ENCODE measurements around the gene SERPINB1. TPM values are rescaled to one million over a fixed set of nuclear protein-coding genes. Genes with fewer than 3 reads are reported as not detected.
A peak's percentile ranks its signal among the peaks of the same experiment; 100 is the strongest.

The SERPINB1 gene
- total and polyA plus RNA-seq, 12 donors, result 16.3 to 73.7 (median 21.2) TPM

DNA sequence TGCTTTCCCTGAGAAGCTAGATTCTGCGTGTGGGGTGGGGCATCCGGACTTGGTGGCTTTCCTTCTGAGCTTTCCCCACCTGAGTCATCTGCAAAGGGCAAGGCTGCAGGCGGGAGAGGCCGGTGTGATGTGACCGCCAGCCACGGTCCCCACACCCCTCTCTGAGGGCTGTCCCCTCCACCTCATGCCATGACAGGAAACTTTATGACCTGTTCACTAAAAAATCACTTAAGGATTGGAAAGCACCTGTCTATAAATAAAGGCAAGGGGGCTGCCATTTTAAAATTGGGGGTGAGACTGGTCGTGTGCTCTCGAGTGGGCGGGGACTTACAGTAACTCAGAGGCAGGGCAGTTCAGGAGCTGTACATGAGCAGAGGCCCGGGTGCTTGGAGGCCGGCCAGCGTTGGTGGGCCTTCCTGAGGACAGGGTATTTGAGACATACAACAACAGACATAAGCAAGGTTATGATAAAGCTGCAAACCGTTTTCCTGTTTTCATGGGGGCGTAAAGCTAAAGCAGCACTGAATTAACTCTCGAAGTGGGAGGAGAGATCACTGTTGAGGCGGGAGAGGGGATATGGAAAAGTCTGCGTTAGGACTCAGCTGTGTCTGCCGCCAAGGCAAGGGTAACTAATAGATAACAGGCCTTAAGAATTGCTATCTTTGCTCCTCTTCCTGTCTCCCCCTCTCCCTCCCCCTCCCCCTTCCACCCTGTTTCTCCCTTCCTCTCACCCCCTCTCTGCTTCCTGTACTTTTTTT is 16.1 kb upstream of the SERPINB1 start:
- H3K27me3 ChIP-seq, result no peaks in the 10 kb centered on the region
- H3K4me1 ChIP-seq, result peaks cover 14 to 84% (median 37%) of the 10 kb centered on the region in 9 donors
- H3K27ac ChIP-seq, result peak overlapping the region in 9 of 10 donors; percentile 61 to 95 (median 79)
- no peak for TF ChIP-seq CTCF (IDR thresholded peaks at IDR 0.05)
- peak overlapping the region in 5 of 10 donors; percentile 2 to 35 (median 29) for H3K4me3 ChIP-seq
- DNase-seq, result peak; percentile 58 to 83
- intact Hi-C loops (cut with DNase I), result loop anchor here in 5 of 10 donors (5.0 to 10.0 kb wide), 3 partner anchors 45 to 77 kb away; partner anchors contain the start of gene SERPINB9 (in 5 of the 5)
- H3K36me3 ChIP-seq, result no peaks in the 10 kb centered on the region
- 24 to 33% methylated on average over 18 of the region's 18 CpGs for WGBS, 2 donors
- peak; percentile 11 to 71 (median 52) for ATAC-seq
- H3K9me3 ChIP-seq, result no peaks in the 10 kb centered on the region

DNA sequence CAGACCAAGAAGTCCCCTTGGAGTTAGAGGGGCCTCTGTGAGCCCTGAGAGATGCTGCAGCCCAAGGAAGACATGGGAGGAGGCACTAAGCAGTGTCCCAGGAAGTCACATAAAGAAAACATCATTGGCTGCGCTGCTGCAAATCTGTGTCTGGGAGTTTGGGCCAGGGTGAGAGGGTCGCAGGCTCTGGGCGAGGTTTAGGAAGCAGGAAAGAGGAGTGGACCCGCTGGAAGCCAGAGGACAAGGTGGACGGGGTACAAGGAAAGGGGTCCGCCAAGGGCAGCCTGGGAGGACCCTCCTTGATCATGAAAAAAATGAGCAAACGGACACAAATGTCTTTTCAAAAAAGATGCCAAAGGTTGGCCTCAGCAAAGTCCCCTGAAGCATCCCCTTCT is 15.5 kb upstream of the SERPINB1 start:
- Histone ChIP-seq H3K36me3 (no peaks in the 10 kb centered on the region), H3K27ac (peak overlapping the region in 8 of 10 donors; percentile 61 to 95 (median 80)), H3K9me3 (no peaks in the 10 kb centered on the region), H3K4me1 (peaks cover 14 to 78% (median 37%) of the 10 kb centered on the region in 9 donors), H3K4me3 (peak overlapping the region in 1 of 10 donors; percentile 35), H3K27me3 (no peaks in the 10 kb centered on the region)
- ATAC-seq (no peak), DNase-seq (no peak)
- TF ChIP-seq CTCF (IDR thresholded peaks at IDR 0.05), result no peak
- 73 to 79% methylated on average over 7 of the region's 7 CpGs for WGBS, 2 donors
- intact Hi-C loops (cut with DNase I), result loop anchor here in 5 of 10 donors (5.0 to 10.0 kb wide), 3 partner anchors 45 to 78 kb away; partner anchors contain the start of gene SERPINB9 (in 5 of the 5)

DNA sequence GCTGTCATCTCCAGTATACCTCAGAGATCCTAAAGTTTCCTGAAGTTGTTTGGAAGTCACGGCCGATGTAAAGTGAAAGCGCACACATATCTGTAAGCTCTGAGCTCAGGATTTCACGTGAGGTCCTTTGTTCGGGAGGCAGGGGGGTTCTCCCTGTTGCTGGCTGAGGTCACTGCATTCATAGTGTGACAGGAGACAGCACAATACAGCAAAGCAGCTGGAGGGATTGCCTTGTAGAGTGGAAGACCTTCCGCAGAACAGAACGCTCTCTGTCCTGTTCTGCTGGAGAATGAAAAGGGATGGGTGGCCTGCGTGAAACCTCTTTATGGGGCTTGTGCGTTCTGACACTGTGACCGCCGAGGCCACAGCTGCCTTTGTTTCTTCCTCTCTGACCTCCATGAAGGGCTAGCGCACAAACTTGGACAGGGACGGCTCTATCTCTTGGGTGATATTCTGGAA is 13.4 kb upstream of the SERPINB1 start:
- no peaks in the 10 kb centered on the region for H3K9me3 ChIP-seq
- H3K27me3 ChIP-seq, result no peaks in the 10 kb centered on the region
- 47 to 48% methylated on average over 13 of the region's 13 CpGs for WGBS, 2 donors
- H3K36me3 ChIP-seq, result no peaks in the 10 kb centered on the region
- H3K4me3 ChIP-seq, result peak overlapping the region in 7 of 10 donors; percentile 15 to 52 (median 40)
- ATAC-seq, result peak in 6 of 8 donors; percentile 21 to 49 (median 38)
- peaks cover 14 to 77% (median 47%) of the 10 kb centered on the region in 9 donors for H3K4me1 ChIP-seq
- no peak for DNase-seq
- peak overlapping the region; percentile 57 to 95 (median 78) for H3K27ac ChIP-seq
- TF ChIP-seq CTCF (IDR thresholded peaks at IDR 0.05), result no peak
- intact Hi-C loops (cut with DNase I), result loop anchor here in 5 of 10 donors (5.0 to 10.0 kb wide), 3 partner anchors 47 to 80 kb away; partner anchors contain the start of gene SERPINB9 (in 5 of the 5)

DNA sequence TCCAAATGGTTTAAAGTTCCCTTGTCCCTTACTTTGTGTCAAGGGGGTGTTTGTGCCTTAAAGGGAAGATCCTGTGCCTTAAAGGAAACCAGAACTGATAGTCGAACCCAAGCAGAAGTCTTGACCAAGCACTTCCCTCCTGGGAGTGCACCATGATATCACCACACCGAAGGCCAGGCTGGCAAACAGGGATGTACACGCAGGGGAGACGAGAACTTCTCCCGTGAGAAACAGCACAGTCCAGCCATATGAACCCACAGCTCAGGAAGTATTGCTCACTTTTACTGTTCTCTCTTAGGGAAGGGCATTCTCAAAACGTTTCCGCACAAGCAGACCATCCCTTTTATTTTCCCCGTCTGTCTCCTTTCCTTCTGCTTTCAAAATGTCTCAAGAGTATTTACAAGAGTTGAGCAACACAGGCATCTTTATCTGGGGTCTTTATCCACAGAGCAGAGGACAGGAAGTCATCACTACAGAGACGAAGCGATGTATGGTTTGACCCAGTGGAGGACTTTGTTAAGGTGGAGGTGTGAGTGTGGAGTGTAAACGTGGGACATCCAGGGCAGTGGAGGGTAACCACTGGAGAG is 12.8 kb upstream of the SERPINB1 start:
- intact Hi-C loops (cut with DNase I), result loop anchor here in 6 of 10 donors (5.0 to 10.0 kb wide), 4 partner anchors 48 to 198 kb away; partner anchors contain the start of gene SERPINB9 (in 6 of the 6)
- Histone ChIP-seq H3K27me3 (no peaks in the 10 kb centered on the region), H3K4me1 (peaks cover 14 to 77% (median 50%) of the 10 kb centered on the region in 9 donors), H3K36me3 (no peaks in the 10 kb centered on the region), H3K4me3 (peak overlapping the region in 9 of 10 donors; percentile 7 to 52 (median 40)), H3K27ac (peak overlapping the region; percentile 57 to 95 (median 78)), H3K9me3 (no peaks in the 10 kb centered on the region)
- peak; percentile 16 to 60 (median 44) for ATAC-seq
- TF ChIP-seq CTCF (IDR thresholded peaks at IDR 0.05), result no peak
- 34 to 52% methylated on average over 11 of the region's 11 CpGs for WGBS, 2 donors
- no peak for DNase-seq
